H9 (cell line): ENCODE measurements around the gene MBTPS1. TPM values are rescaled to one million over a fixed set of nuclear protein-coding genes. Genes with fewer than 3 reads are reported as not detected.

ENCODE experiments used
- DNase-seq: peaks from one replicate; pipeline ENCODE4 v3.0.0-alpha.2; 2017
- H2AFZ ChIP-seq: one replicate; pipeline ENCODE4 v1.6.1; 2013; ENCODE audit warnings: mild to moderate bottlenecking, low read length, control low read depth, moderate library complexity
- H2AK5ac ChIP-seq: 2 replicates; pipeline ENCODE4 v1.6.1; 2013; ENCODE audit warnings: low read length, control low read depth, mixed read lengths; ENCODE audit not compliant: insufficient read length
- H2BK120ac ChIP-seq: one replicate; pipeline ENCODE4 v1.6.1; 2013; ENCODE audit warnings: low read depth, mild to moderate bottlenecking, low read length, control low read depth, inconsistent platforms; ENCODE audit not compliant: poor library complexity, severe bottlenecking
- H2BK12ac ChIP-seq: 2 replicates; pipeline ENCODE4 v1.6.1; 2013; ENCODE audit warnings: low read length, control low read depth, mixed read lengths, low read depth; ENCODE audit not compliant: insufficient read length
- H2BK15ac ChIP-seq: 2 replicates; pipeline ENCODE4 v1.6.1; 2013; ENCODE audit warnings: low read depth, low read length, control low read depth
- H2BK20ac ChIP-seq: one replicate; pipeline ENCODE4 v1.6.1; 2013; ENCODE audit warnings: low read depth, mild to moderate bottlenecking, low read length, control low read depth, inconsistent platforms; ENCODE audit not compliant: poor library complexity, severe bottlenecking
- H2BK5ac ChIP-seq: 2 replicates; pipeline ENCODE4 v1.6.1; 2013; ENCODE audit warnings: low read length, control low read depth, mixed read lengths; ENCODE audit not compliant: insufficient read length
- H3K14ac ChIP-seq: 2 replicates; pipeline ENCODE4 v1.6.1; 2013; ENCODE audit warnings: low read length, control low read depth; ENCODE audit not compliant: insufficient read depth
- H3K18ac ChIP-seq: 2 replicates; pipeline ENCODE4 v1.6.1; 2013; ENCODE audit warnings: low read depth, mild to moderate bottlenecking, mixed read lengths, low read length, control low read depth; ENCODE audit not compliant: insufficient read length
- H3K23ac ChIP-seq: 2 replicates; pipeline ENCODE4 v1.6.1; 2013; ENCODE audit warnings: low read length, control low read depth, mixed read lengths, low read depth; ENCODE audit not compliant: insufficient read length
- H3K23me2 ChIP-seq: 2 replicates; pipeline ENCODE4 v1.6.1; 2013; ENCODE audit warnings: low read depth, mild to moderate bottlenecking, mixed read lengths, low read length, control low read depth; ENCODE audit not compliant: insufficient read length, poor library complexity, severe bottlenecking
- H3K27ac ChIP-seq: 2 replicates; pipeline ENCODE4 v1.5.1; 2013; ENCODE audit warnings: low read length, control low read depth, mixed read lengths, low read depth; ENCODE audit not compliant: insufficient read length
- H3K27me3 ChIP-seq: 2 replicates; pipeline ENCODE4 v1.6.1; 2013; ENCODE audit warnings: low read length, control low read depth, inconsistent platforms; ENCODE audit not compliant: insufficient read depth
- H3K4ac ChIP-seq: 2 replicates; pipeline ENCODE4 v1.6.1; 2013; ENCODE audit warnings: low read depth, mild to moderate bottlenecking, control low read depth, inconsistent platforms, low read length, moderate library complexity
- H3K4me1 ChIP-seq: 2 replicates; pipeline ENCODE4 v1.6.1; 2013; ENCODE audit warnings: low read length, control low read depth, inconsistent platforms; ENCODE audit not compliant: insufficient read depth
- H3K4me2 ChIP-seq: 2 replicates; pipeline ENCODE4 v1.6.1; 2013; ENCODE audit warnings: low read length, control low read depth, mixed read lengths; ENCODE audit not compliant: insufficient read length, insufficient read depth
- H3K56ac ChIP-seq: 2 replicates; pipeline ENCODE4 v1.6.1; 2013; ENCODE audit warnings: low read depth, mild to moderate bottlenecking, mixed read lengths, low read length, control low read depth; ENCODE audit not compliant: insufficient read length
- H3K79me1 ChIP-seq: 2 replicates; pipeline ENCODE4 v1.6.1; 2013; ENCODE audit warnings: low read depth, mild to moderate bottlenecking, moderate library complexity, low read length, control low read depth, inconsistent platforms; ENCODE audit not compliant: insufficient read depth, poor library complexity, severe bottlenecking
- H3K79me2 ChIP-seq: 2 replicates; pipeline ENCODE4 v1.6.1; 2013; ENCODE audit warnings: low read length, control low read depth, inconsistent platforms; ENCODE audit not compliant: insufficient read depth
- H3K9ac ChIP-seq: 2 replicates; pipeline ENCODE4 v1.6.1; 2013; ENCODE audit warnings: low read length, control low read depth, mixed read lengths; ENCODE audit not compliant: insufficient read length; ENCODE audit errors: extremely low read depth
- H3K9me3 ChIP-seq: one replicate; pipeline ENCODE4 v1.6.1; 2013; ENCODE audit warnings: low read depth, low read length, inconsistent platforms; ENCODE audit not compliant: control insufficient read depth
- H3T11ph ChIP-seq: one replicate; pipeline ENCODE4 v1.6.1; 2013; ENCODE audit warnings: mild to moderate bottlenecking, low read length, control low read depth, inconsistent platforms
- H4K20me1 ChIP-seq: one replicate; pipeline ENCODE4 v1.6.1; 2013; ENCODE audit not compliant: control insufficient read depth, insufficient read length, insufficient read depth
- H4K5ac ChIP-seq: 2 replicates; pipeline ENCODE4 v1.6.1; 2013; ENCODE audit warnings: low read depth, mild to moderate bottlenecking, mixed read lengths, low read length, control low read depth; ENCODE audit not compliant: insufficient read length
- H4K8ac ChIP-seq: replicated peaks from 2 replicates; pipeline ENCODE4 v1.6.1; 2013; ENCODE audit warnings: low read length, control low read depth, mixed read lengths, low read depth; ENCODE audit not compliant: insufficient read length
- H4K91ac ChIP-seq: 2 replicates; pipeline ENCODE4 v1.6.1; 2013; ENCODE audit warnings: low read depth, mild to moderate bottlenecking, moderate library complexity, mixed read lengths, low read length, control low read depth; ENCODE audit not compliant: insufficient read length
- H3K27ac Mint-ChIP-seq, 3 experiments: 2 replicates in 2 of 3; 3 replicates in 1 of 3; pipeline ENCODE4 v1.8.0; 2020 to 2021; ENCODE audit warnings: mixed read lengths in 3 of 3, mild to moderate bottlenecking in 1 of 3, moderate library complexity in 1 of 3
- H3K27me3 Mint-ChIP-seq: 2 replicates; pipeline ENCODE4 v1.8.0; 2021; ENCODE audit warnings: low read depth, mild to moderate bottlenecking, moderate library complexity, mixed read lengths
- H3K36me3 Mint-ChIP-seq, 3 experiments: 2 replicates in 2 of 3; 3 replicates in 1 of 3; pipeline ENCODE4 v1.8.0; 2020 to 2021; ENCODE audit warnings: low read depth in 3 of 3, mixed read lengths in 3 of 3; ENCODE audit not compliant: insufficient read depth in 1 of 3
- H3K4me1 Mint-ChIP-seq, 2 experiments: 2 replicates each; pipeline ENCODE4 v1.8.0; 2020; ENCODE audit warnings: mixed read lengths in 2 of 2
- H3K4me3 Mint-ChIP-seq, 2 experiments: 2 replicates in 1 of 2; 3 replicates in 1 of 2; pipeline ENCODE4 v1.8.0; 2020 to 2021; ENCODE audit warnings: mild to moderate bottlenecking in 2 of 2, mixed read lengths in 2 of 2, moderate library complexity in 1 of 2
- H3K9me3 Mint-ChIP-seq, 2 experiments: 2 replicates in 1 of 2; 3 replicates in 1 of 2; pipeline ENCODE4 v1.8.0; 2020; ENCODE audit warnings: mild to moderate bottlenecking in 2 of 2, mixed read lengths in 2 of 2, moderate library complexity in 1 of 2
- WGBS: extraction: QIAGEN DNeasy Blood & Tissue Kit; methylation state at CpG from one replicate; pipeline ENCODE4 v1.1.7; 2013; ENCODE audit warnings: missing lambda C conversion rate, low lambda C conversion rate, mixed read lengths; ENCODE audit not compliant: insufficient read length; ENCODE audit errors: extremely low coverage; 5-methylcytosine and 5-hydroxymethylcytosine counted together
- total RNA-seq: library from RNA; stranded (reverse); gene quantifications from 2 replicates; pipeline ENCODE4 v1.2.1, GENCODE V29; 2021
- TF ChIP-seq, protein P1 (sequence below): fragments of 200-600 bp; sonication (generic); conservative IDR thresholded peaks from 3 replicates; pipeline ENCODE4 v1.8.0; 2021; ENCODE audit warnings: antibody characterized with exemption, mild to moderate bottlenecking

The MBTPS1 gene
- total RNA-seq, 1 experiment from 2014 or later, result 48.7 TPM

- Histone ChIP-seq H2BK12ac (no peak overlapping the region), H2AK5ac (no peak overlapping the region), H4K8ac (no peak overlapping the region), H3K27ac (no peak overlapping the region), H3K23me2 (no peaks in the 10 kb centered on the region), H2BK5ac (no peak overlapping the region), H4K20me1 (no peaks in the 10 kb centered on the region), H3K79me1 (no peaks in the 10 kb centered on the region), H3K79me2 (no peaks in the 10 kb centered on the region), H2BK15ac (no peak overlapping the region), H2BK120ac (no peak overlapping the region), H4K5ac (no peak overlapping the region), H3K56ac (no peak overlapping the region), H3K23ac (no peak overlapping the region), H3K9ac (no peak overlapping the region), H3K14ac (no peak overlapping the region), H3K4ac (no peak overlapping the region), H3K4me2 (no peak overlapping the region), H3T11ph (no peak overlapping the region), H3K27me3 (no peaks in the 10 kb centered on the region), H2AFZ (no peak overlapping the region), H3K4me1 (no peaks in the 10 kb centered on the region), H2BK20ac (no peak overlapping the region), H3K9me3 (no peaks in the 10 kb centered on the region), H4K91ac (no peak overlapping the region), H3K18ac (no peak overlapping the region)
- H3K9me3 Mint-ChIP-seq, result no peaks in the 10 kb centered on the region
- no peak overlapping the region for H3K27ac Mint-ChIP-seq
- TF ChIP-seq, protein P1, sequence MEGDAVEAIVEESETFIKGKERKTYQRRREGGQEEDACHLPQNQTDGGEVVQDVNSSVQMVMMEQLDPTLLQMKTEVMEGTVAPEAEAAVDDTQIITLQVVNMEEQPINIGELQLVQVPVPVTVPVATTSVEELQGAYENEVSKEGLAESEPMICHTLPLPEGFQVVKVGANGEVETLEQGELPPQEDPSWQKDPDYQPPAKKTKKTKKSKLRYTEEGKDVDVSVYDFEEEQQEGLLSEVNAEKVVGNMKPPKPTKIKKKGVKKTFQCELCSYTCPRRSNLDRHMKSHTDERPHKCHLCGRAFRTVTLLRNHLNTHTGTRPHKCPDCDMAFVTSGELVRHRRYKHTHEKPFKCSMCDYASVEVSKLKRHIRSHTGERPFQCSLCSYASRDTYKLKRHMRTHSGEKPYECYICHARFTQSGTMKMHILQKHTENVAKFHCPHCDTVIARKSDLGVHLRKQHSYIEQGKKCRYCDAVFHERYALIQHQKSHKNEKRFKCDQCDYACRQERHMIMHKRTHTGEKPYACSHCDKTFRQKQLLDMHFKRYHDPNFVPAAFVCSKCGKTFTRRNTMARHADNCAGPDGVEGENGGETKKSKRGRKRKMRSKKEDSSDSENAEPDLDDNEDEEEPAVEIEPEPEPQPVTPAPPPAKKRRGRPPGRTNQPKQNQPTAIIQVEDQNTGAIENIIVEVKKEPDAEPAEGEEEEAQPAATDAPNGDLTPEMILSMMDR, result no peak
- no peak overlapping the region for H3K4me3 Mint-ChIP-seq
- peaks cover 0 to 6% of the 10 kb centered on the region in 2 experiments; a peak in 2 of 4 replicates for H3K4me1 Mint-ChIP-seq
- H3K36me3 Mint-ChIP-seq, result no peaks in the 10 kb centered on the region
- H3K27me3 Mint-ChIP-seq, result peaks cover 9% of the 10 kb centered on the region
- no CpG with 5 or more reads among the region's 8 CpGs for WGBS
- DNase-seq, result no peak
Observed at GRCh38 chr16:84153660-84154214, 37.0 kb upstream of the MBTPS1 start.
